Loucy (cell line): Measurements from ENCODE around the gene VSTM1.

Source experiments
- H2AFZ ChIP-seq: fragments of 200-600 bp; sonication (generic); 2 replicates; pipeline ENCODE4 v1.6.0; 2016; ENCODE audit warnings: antibody characterized with exemption, mild to moderate bottlenecking, low read length, moderate library complexity
- H3F3A ChIP-seq: fragments of 200-600 bp; 2 replicates; pipeline ENCODE4 v1.6.0; 2016; ENCODE audit warnings: antibody characterized with exemption, low read depth, mild to moderate bottlenecking
- H3K27me3 ChIP-seq: fragments of 200-600 bp; sonication (generic); 2 replicates; pipeline ENCODE4 v1.6.1; 2014; ENCODE audit warnings: low read length, mild to moderate bottlenecking; ENCODE audit not compliant: insufficient read depth, poor library complexity, severe bottlenecking
- H3K36me3 ChIP-seq: fragments of 200-600 bp; sonication (generic); 2 replicates; pipeline ENCODE4 v1.6.1; 2016; ENCODE audit warnings: low read length; ENCODE audit not compliant: insufficient read depth
- H3K4me1 ChIP-seq: fragments of 200-600 bp; sonication (generic); 2 replicates; pipeline ENCODE4 v1.5.1; 2014; ENCODE audit warnings: low read length, mild to moderate bottlenecking; ENCODE audit not compliant: insufficient read depth, poor library complexity, severe bottlenecking
- H3K4me2 ChIP-seq: fragments of 200-600 bp; sonication (generic); 2 replicates; pipeline ENCODE4 v1.6.0; 2014; ENCODE audit warnings: antibody characterized with exemption, low read length, low read depth, mild to moderate bottlenecking; ENCODE audit not compliant: poor library complexity, severe bottlenecking
- H3K4me3 ChIP-seq: fragments of 200-600 bp; sonication (generic); 2 replicates; pipeline ENCODE4 v1.5.1; 2014; ENCODE audit warnings: low read length, mild to moderate bottlenecking, mixed read lengths; ENCODE audit not compliant: poor library complexity, severe bottlenecking
- H3K79me2 ChIP-seq: fragments of 200-600 bp; sonication (generic); 2 replicates; pipeline ENCODE4 v1.6.1; 2014; ENCODE audit warnings: low read length; ENCODE audit not compliant: insufficient read depth
- H3K9ac ChIP-seq: fragments of 200-600 bp; sonication (generic); 2 replicates; pipeline ENCODE4 v1.6.0; 2014; ENCODE audit warnings: mild to moderate bottlenecking, low read depth, low read length, moderate library complexity; ENCODE audit not compliant: poor library complexity, severe bottlenecking
- H3K9me2 ChIP-seq: fragments of 200-600 bp; sonication (generic); replicated peaks from 2 replicates; pipeline ENCODE4 v1.6.1; 2016; ENCODE audit warnings: low read depth, low read length, mixed read lengths
- H3K9me3 ChIP-seq: fragments of 200-600 bp; sonication (generic); 2 replicates; pipeline ENCODE4 v1.6.1; 2014; ENCODE audit warnings: mild to moderate bottlenecking, antibody characterized with exemption, low read length, low read depth; ENCODE audit not compliant: insufficient read depth
- H4K20me1 ChIP-seq: fragments of 200-600 bp; sonication (generic); 2 replicates; pipeline ENCODE4 v1.6.0; 2014; ENCODE audit warnings: antibody characterized with exemption, low read length, mild to moderate bottlenecking; ENCODE audit not compliant: insufficient read depth, poor library complexity, severe bottlenecking
- EZH2phosphoT487 ChIP-seq: fragments of 200-600 bp; IDR thresholded peaks from 2 replicates; pipeline ENCODE4 v1.6.1; 2018; ENCODE audit warnings: antibody characterized with exemption, mild to moderate bottlenecking, moderate library complexity, borderline replicate concordance
- TF ChIP-seq, protein P1 (sequence below): fragments of 200-600 bp; sonication (generic); conservative IDR thresholded peaks from 2 replicates; pipeline ENCODE4 v1.5.1; 2014; ENCODE audit warnings: mild to moderate bottlenecking, antibody characterized with exemption, low read length

Gene VSTM1

DNA sequence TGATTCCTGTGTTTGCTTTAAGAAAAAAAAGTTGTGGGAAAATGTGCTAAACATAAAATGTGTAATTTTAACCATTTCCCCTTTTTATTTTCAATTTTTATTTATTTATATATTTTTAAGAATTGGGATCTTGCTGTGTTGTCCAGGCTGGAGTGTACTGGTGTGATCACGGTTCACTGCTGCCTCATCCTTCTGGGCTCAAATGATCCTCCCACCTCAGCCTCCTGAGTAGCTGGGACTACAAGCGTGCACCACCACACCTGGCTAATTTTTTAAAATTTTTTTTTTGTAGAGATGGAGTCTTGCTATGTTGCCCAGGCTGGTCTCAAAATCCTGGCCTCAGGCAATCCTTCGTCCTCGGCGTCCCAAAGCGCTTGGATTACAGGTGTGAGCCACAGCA is 53.2 kb downstream of the VSTM1 start:
- Histone ChIP-seq H3K4me2 (no peak overlapping the region), H4K20me1 (no peaks in the 10 kb centered on the region), H3K9me2 (no peaks in the 10 kb centered on the region), H3K9me3 (no peaks in the 10 kb centered on the region), H3K4me1 (no peaks in the 10 kb centered on the region), H3K27me3 (no peaks in the 10 kb centered on the region), H3K36me3 (no peaks in the 10 kb centered on the region), H3K9ac (no peak overlapping the region), H3K79me2 (no peaks in the 10 kb centered on the region), H3K4me3 (no peak overlapping the region), H3F3A (no peaks in the 10 kb centered on the region), H2AFZ (no peak overlapping the region)
- TF ChIP-seq EZH2phosphoT487, result no peak
- TF ChIP-seq, protein P1, sequence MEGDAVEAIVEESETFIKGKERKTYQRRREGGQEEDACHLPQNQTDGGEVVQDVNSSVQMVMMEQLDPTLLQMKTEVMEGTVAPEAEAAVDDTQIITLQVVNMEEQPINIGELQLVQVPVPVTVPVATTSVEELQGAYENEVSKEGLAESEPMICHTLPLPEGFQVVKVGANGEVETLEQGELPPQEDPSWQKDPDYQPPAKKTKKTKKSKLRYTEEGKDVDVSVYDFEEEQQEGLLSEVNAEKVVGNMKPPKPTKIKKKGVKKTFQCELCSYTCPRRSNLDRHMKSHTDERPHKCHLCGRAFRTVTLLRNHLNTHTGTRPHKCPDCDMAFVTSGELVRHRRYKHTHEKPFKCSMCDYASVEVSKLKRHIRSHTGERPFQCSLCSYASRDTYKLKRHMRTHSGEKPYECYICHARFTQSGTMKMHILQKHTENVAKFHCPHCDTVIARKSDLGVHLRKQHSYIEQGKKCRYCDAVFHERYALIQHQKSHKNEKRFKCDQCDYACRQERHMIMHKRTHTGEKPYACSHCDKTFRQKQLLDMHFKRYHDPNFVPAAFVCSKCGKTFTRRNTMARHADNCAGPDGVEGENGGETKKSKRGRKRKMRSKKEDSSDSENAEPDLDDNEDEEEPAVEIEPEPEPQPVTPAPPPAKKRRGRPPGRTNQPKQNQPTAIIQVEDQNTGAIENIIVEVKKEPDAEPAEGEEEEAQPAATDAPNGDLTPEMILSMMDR, result no peak

DNA sequence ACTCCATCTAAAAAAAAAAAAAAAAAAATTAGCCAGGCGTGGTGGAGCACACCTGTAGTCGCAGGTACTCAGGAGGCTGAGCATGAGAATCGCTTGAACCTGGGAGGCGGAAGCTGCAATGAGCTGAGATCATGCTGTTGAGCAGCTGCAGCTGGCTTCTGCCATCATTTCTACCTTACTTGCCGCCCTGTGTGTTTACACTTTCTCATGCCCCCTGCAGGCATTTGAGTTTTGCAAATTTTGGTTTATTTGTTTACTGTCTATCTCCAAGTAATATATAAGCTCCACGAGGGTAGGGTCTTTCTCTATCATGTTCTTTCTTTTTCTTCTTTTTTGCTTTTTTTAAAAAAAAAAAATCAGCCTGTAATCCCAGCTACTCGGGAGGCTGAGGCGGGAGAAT is 54.3 kb downstream of the VSTM1 start:
- no peaks in the 10 kb centered on the region for H3K36me3 ChIP-seq
- no peaks in the 10 kb centered on the region for H3K79me2 ChIP-seq
- H3K9me2 ChIP-seq, result no peaks in the 10 kb centered on the region
- no peaks in the 10 kb centered on the region for H3K4me1 ChIP-seq
- no peaks in the 10 kb centered on the region for H4K20me1 ChIP-seq
- no peak for TF ChIP-seq EZH2phosphoT487
- TF ChIP-seq, protein P1, result no peak
- no peaks in the 10 kb centered on the region for H3K9me3 ChIP-seq
- H2AFZ ChIP-seq, result no peak overlapping the region
- no peak overlapping the region for H3K4me2 ChIP-seq
- no peaks in the 10 kb centered on the region for H3K27me3 ChIP-seq
- H3F3A ChIP-seq, result no peaks in the 10 kb centered on the region
- H3K9ac ChIP-seq, result no peak overlapping the region
- no peak overlapping the region for H3K4me3 ChIP-seq

GRCh38 chr19:54002495-54003315 is 61.0 kb downstream of the VSTM1 start:
- no peaks in the 10 kb centered on the region for H3K9me2 ChIP-seq
- H3K79me2 ChIP-seq, result no peaks in the 10 kb centered on the region
- no peaks in the 10 kb centered on the region for H3K27me3 ChIP-seq
- no peak for TF ChIP-seq EZH2phosphoT487
- TF ChIP-seq, protein P1, result no peak
- H2AFZ ChIP-seq, result no peak overlapping the region
- no peaks in the 10 kb centered on the region for H3K4me1 ChIP-seq
- H3K4me3 ChIP-seq, result no peak overlapping the region
- H3K4me2 ChIP-seq, result no peak overlapping the region
- no peak overlapping the region for H3K9ac ChIP-seq
- no peaks in the 10 kb centered on the region for H3F3A ChIP-seq
- no peaks in the 10 kb centered on the region for H4K20me1 ChIP-seq
- H3K36me3 ChIP-seq, result no peaks in the 10 kb centered on the region
- no peaks in the 10 kb centered on the region for H3K9me3 ChIP-seq
